ENCODE measurements around the gene ADAM33. TPM values are rescaled to one million over a fixed set of nuclear protein-coding genes. Genes with fewer than 3 reads are reported as not detected.

Gene ADAM33
- total RNA-seq, 1 experiment from 2014 or later, result not detected

- Histone ChIP-seq H3K79me2 (ENCODE audit: low read depth) (no peaks in the 10 kb centered on the region), H3K36me3 (ENCODE audit: low read depth) (no peaks in the 10 kb centered on the region), H3K4me3 (no peak overlapping the region), H3F3A (ENCODE audit: insufficient read depth, low read depth) (peaks cover 8% of the 10 kb centered on the region; the same call in 1 of the 2 replicates), H3K9me2 (ENCODE audit: insufficient read depth) (no peaks in the 10 kb centered on the region), H3K4me2 (no peak overlapping the region), H3K27me3 (ENCODE audit: insufficient read depth, low read depth) (0 out of 2 replicates have a peak, but pooled peaks cover 5% of the 10 kb centered on the region), H2AFZ (no peak overlapping the region), H3K27ac (no peak overlapping the region), H3K4me1 (replicated peaks; ENCODE audit: insufficient read depth) (peaks cover 13% of the 10 kb centered on the region), H4K20me1 (ENCODE audit: insufficient read depth) (no peaks in the 10 kb centered on the region), H3K9me3 (ENCODE audit: insufficient read depth, low read depth) (no peaks in the 10 kb centered on the region)
- intact Hi-C loops (cut with micrococcal nuclease; ENCODE audit: unreplicated experiment), result no loop called here
- no peak for TF ChIP-seq CTCF (conservative IDR thresholded peaks at IDR 0.05)
- no peak for TF ChIP-seq EZH2 (IDR thresholded peaks at IDR 0.05; ENCODE audit: low read depth)
- POLR2A ChIA-PET (ENCODE audit: unreplicated experiment), result no interaction called here
- CTCF ChIA-PET, result no interaction called here
- BruUV-seq (replicated peaks), result no TSS peak
- DNase-seq, result no peak
Observed at GRCh38 chr20:3728354-3728753, 46.5 kb upstream of the ADAM33 start.

- Histone ChIP-seq H3K4me1 (replicated peaks; ENCODE audit: insufficient read depth) (peaks cover 13% of the 10 kb centered on the region), H3K9me3 (ENCODE audit: insufficient read depth, low read depth) (no peaks in the 10 kb centered on the region), H3K27ac (no peak overlapping the region), H4K20me1 (ENCODE audit: insufficient read depth) (no peaks in the 10 kb centered on the region), H2AFZ (no peak overlapping the region; the same call in 1 of the 2 replicates), H3K4me3 (no peak overlapping the region), H3K79me2 (ENCODE audit: low read depth) (no peaks in the 10 kb centered on the region), H3K4me2 (peak overlapping the region; percentile 31; the same call in 1 of the 2 replicates), H3K9me2 (ENCODE audit: insufficient read depth) (no peaks in the 10 kb centered on the region), H3K27me3 (ENCODE audit: insufficient read depth, low read depth) (0 out of 2 replicates have a peak, but pooled peaks cover 5% of the 10 kb centered on the region), H3F3A (ENCODE audit: insufficient read depth, low read depth) (peaks cover 8% of the 10 kb centered on the region; the same call in 1 of the 2 replicates), H3K36me3 (ENCODE audit: low read depth) (no peaks in the 10 kb centered on the region)
- ChIA-PET POLR2A (ENCODE audit: unreplicated experiment) (interaction anchor here (0.6 to 0.7 kb wide), 2 partner anchors 91 to 332 kb away, joined by 3 to 10 read pairs; no protein-coding TSS in a partner anchor), CTCF (interaction anchor here (0.5 kb wide), 1 partner anchor 30 kb away, joined by 6 read pairs; no protein-coding TSS in a partner anchor)
- peak in 1 of 2 experiments; percentile 37 for DNase-seq
- intact Hi-C loops (cut with micrococcal nuclease; ENCODE audit: unreplicated experiment), result no loop called here
- TF ChIP-seq CTCF (conservative IDR thresholded peaks at IDR 0.05) (no peak), EZH2 (IDR thresholded peaks at IDR 0.05; ENCODE audit: low read depth) (no peak)
- no TSS peak for BruUV-seq (replicated peaks)
Observed at GRCh38 chr20:3727401-3728021, 45.7 kb upstream of the ADAM33 start.

GRCh38 chr20:3724356-3724755 is 42.5 kb upstream of the ADAM33 start:
- Histone ChIP-seq H4K20me1 (ENCODE audit: insufficient read depth) (no peaks in the 10 kb centered on the region), H3K27ac (no peak overlapping the region), H3K9me3 (ENCODE audit: insufficient read depth, low read depth) (no peaks in the 10 kb centered on the region), H3K27me3 (ENCODE audit: insufficient read depth, low read depth) (peaks cover 11% of the 10 kb centered on the region; the same call in 1 of the 2 replicates), H2AFZ (no peak overlapping the region), H3K4me2 (no peak overlapping the region), H3K4me1 (replicated peaks; ENCODE audit: insufficient read depth) (peaks cover 13% of the 10 kb centered on the region), H3K9me2 (ENCODE audit: insufficient read depth) (no peaks in the 10 kb centered on the region), H3F3A (ENCODE audit: insufficient read depth, low read depth) (peaks cover 8% of the 10 kb centered on the region; the same call in 1 of the 2 replicates), H3K36me3 (ENCODE audit: low read depth) (no peaks in the 10 kb centered on the region), H3K4me3 (no peak overlapping the region), H3K79me2 (ENCODE audit: low read depth) (no peaks in the 10 kb centered on the region)
- ChIA-PET POLR2A (ENCODE audit: unreplicated experiment) (no interaction called here), CTCF (interaction anchor here (0.7 kb wide), 1 partner anchor 254 kb away, joined by 3 read pairs; no protein-coding TSS in a partner anchor)
- no TSS peak for BruUV-seq (replicated peaks)
- DNase-seq, result no peak
- intact Hi-C loops (cut with micrococcal nuclease; ENCODE audit: unreplicated experiment), result no loop called here
- no peak for TF ChIP-seq EZH2 (IDR thresholded peaks at IDR 0.05; ENCODE audit: low read depth)
- TF ChIP-seq CTCF (conservative IDR thresholded peaks at IDR 0.05), result no peak
